GM19467 (cell line): ENCODE data around the gene BAG3.
"Not testable (repeated sequence)": the region's sequence is repeated elsewhere in the genome, so short reads cannot be mapped to it uniquely, and the experiment has no call there.

Experiments used
- ATAC-seq: cut with Tn5 transposase; IDR thresholded peaks from one replicate; pipeline ENCODE4 v1.9.1; 2021; ENCODE audit warnings: mild to moderate bottlenecking, moderate library complexity; ENCODE audit not compliant: unreplicated experiment

The BAG3 gene

DNA sequence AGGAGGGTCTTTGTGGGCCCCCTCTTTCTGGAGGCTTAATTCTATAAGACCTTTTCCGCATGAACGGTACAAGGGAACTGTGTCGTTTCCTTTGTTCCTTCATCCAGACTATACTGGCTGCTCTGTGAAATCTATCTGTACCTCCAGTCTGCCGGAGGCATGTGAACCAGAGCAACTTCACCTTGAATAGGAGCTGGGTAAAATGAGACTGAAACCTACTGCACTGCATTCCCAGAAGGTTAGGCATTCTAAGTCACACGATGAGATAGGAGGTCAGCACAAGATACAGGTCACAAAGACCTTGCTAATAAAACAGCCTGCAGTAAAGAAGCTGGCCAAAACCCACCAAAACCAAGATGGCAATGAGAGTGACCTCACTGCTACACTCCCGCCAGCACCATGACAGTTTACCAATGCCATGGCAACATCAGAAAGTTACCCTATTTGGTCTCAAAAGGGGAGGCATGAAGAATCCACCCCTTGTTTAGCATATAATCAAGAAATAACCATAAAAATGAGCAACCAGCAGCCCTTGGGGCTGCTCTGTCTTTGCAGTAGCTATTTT, 37.9 kb downstream of the BAG3 start:
- ATAC-seq: no peak

DNA sequence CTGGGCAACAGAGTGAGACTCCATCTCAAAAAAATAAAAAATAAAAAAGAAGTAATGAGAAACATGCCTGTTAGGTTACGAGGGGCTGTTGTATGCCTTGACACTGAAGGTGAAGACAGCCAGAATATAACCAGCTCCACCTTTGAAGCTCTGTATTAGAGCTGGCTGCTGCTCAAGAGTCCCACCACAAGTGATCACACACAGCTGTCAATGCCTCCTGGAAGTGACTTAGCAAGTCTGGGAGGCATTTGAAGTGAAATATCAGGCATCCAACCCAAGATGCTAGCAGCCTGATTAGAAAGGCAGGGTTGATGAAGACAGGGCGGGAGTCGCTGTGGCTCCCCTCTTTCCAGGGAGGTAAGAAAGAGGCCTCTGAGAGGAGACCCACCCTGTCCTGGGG, 40.5 kb downstream of the BAG3 start:
- no peak for ATAC-seq

DNA sequence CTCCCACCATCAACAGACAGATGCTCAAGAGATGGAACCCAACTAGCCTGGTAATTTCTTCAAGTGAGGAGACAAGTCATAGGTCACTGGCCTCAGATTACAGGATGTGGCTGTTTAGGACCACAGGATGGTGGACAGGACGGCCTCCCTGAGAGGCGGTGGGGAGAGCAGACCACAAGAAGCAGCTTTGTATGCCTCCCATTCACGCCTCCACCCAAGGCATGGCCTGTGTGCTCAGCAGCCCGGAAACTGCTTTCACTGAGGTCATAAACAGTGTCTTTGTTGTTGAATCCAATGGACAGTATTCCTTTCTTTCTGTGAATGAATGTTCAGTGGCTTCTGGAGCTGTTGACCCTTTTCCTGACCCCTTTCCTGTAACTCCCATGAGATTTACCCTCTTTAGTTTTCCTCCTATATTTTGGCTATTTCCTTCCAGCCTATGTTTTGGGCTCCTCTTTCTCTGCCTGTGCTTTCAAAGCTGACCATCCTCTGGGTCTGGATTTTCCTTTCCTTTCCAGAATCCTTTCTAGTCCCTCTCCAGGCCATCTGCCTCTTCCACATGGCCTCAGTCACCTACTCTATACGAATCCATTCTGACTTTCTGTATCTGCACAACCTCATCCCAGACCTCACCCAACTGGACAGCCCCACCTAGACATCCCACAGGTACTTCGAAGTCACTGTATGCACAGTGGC, 42.2 kb downstream of the BAG3 start:
- ATAC-seq: peak; percentile 81

DNA sequence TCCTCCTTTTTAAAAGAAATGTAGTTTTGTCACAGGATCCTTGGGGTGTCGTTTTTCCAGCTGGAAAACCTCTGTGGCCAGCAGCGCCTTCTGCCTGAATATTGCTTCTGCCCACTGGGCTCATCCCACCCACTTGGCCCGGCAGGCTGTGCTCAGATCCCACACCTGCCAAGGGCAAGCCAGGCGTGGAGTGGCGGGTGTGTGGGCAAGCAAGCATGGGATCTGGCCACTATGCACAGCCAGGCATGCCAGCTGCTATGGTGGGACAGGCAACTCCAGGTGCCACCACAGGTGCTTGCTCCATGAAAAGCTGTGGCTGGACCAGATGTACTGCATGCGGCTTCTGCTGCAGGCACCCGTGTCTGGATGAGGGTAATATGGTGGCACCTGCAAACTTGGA, 43.4 kb downstream of the BAG3 start:
- no peak for ATAC-seq

DNA sequence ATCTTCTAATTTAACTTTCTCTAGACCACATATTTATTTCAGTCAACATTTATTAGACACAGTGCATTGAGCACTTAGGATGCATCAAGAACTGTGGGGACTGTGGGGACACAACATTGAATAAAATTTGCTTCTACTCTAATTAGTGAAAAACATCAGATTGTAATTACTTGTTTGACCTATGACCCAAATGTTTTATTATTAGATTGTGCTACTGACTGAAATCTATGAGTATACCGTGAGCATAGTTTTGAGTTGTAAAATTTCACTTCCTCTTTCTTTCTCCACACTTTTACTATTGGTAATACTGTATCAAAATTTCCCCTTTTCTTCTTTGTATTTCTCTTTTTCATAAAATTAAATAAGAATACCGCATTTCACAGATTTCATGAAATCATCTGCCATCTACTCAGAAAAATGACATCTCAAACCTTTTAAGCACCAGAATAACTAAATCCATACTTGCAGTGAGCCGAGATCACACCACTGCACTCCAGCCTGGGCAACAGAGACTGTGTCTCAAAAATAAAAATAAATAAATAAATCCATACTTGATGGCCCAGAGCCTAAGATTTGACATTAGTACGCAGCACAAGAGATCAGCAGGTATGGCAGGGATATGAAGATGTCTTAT, 49.3 kb downstream of the BAG3 start:
- no peak for ATAC-seq

DNA sequence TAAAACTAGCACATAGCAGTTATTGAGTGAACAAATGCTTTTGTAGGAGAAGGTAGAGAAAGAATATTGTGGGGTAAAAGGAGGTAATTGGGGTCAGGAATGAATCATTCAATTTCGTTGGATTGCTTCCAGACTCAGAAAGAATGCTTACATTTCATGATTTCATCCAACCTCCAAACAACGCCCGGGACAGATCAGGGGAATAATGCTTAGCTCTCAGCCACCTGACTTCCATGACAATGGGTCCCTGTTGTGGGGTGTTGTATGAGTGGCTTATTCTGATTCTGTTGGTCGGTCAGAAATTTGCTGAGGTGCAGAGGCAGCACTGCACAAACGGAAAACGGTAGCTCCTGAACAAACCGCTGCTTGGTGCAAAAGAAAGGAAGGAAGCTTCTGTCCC, 50.7 kb downstream of the BAG3 start:
- no peak for ATAC-seq

DNA sequence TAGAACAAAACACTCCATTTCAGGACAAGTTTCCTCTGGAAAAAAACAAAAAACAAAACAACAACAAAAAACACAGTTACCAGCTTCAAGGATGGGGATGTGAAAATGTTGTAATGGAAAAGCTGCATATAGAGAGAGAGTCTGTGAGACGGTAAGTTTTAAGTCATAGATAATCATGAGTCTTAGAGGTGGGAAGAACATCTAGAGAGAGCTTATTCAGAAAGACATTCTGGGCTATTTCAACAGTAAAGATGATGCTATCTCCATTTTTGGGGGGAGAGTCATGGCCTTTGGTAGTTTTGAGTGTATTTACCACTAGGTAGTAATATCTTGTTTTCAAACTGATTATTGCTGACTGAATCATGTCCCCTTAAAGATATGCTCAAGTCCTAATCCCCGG, 51.4 kb downstream of the BAG3 start:
- ATAC-seq: no peak

DNA sequence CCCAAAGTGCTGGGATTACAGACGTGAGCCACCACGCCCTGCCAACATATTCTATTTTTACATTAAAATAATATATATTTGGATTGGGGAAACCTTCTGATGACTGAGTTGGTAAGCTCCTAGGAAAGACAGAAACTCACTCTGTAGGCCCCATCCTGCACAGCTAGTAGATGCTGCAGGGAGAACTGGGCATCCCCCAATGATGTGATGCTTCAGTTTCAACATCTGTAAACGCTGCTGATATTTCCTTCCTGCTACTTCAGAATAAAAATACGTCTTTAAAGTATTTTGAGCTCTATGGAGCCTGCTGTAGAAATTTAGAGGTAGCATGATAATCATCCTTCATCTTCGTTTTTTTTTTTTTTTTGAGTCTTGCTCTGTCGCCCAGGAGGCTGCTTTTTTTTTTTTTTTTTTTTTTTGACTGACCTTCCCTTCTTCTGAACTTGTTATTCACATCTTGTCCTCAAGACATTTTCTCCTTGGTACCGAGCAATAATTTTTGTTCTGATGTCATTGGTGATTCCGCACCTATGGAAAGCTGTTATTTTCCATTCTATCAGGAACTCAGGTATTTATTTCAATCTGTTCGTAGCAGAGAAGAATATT, 52.8 kb downstream of the BAG3 start:
- ATAC-seq: no peak

DNA sequence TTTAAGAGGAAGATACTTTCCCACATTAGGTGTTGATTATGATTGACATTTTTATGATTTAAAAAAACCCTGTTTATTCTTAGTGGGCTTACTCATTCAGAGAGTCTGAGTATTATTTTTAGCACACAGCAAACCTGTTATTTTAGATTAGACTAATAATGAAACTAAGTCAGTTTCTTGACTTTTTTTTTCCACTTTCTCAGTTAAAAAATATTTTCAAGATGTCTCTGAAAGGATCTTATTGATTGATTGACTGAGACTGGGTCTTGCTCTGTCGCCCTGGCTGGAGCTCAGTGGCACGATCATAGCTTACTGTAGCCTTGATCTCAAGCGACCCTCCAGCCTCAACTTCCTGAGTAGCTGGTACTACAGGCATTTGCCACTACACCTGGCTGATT, 54.3 kb downstream of the BAG3 start:
- peak; percentile 47 for ATAC-seq

DNA sequence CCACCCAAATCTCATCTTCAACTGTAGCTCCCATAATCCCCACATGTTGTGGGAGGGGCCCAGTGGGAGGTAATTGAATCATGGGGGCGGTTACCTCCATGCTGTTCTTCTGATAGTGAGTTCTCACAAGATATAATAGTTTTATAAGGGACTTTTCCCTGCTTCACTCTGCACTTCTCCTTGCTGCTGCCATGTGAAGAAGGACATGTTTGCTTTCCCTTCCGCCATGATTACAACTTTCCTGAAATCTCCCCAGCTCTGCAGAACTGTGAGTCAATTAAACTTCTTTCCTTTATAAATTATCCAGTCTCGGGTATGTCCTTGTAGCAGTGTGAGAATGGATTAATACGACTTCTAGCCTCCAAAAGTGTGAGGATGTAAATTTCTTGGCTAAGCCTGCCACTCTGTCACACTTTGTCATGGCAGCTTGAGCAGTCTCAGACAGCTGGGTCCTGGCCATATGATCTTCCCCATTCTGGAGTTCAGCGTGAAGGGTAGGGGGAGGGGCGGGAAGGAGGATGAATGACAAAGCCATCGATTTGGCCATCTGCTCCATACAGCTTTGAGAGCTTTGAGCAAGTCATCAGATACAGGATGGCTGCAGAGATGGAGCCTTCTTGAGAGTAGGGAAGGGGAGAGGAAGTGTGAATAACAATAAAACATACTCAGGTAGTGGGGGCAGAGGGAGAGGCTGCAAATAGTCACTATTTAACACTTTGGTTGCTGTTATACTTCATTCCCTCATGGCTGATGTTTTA, 55.5 kb downstream of the BAG3 start:
- ATAC-seq: no peak

DNA sequence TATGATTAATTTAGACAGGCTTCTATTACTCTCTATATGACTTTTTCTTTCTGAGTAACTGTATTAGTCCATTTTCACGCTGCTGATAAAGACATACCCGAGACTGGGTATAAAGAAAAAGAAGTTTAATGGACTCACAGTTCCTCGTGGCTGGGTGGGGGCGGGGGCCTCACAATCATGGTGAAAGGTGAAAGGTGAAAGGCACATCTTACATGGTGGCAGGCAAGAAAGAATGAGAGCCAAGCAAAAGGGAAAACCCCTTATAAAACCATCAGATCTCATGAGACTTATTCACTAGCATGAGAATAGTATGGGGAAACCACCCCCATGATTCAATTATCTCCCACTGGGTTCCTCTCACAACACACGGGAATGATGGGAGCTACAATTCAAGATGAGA, 56.2 kb downstream of the BAG3 start:
- ATAC-seq: not testable (repeated sequence)

DNA sequence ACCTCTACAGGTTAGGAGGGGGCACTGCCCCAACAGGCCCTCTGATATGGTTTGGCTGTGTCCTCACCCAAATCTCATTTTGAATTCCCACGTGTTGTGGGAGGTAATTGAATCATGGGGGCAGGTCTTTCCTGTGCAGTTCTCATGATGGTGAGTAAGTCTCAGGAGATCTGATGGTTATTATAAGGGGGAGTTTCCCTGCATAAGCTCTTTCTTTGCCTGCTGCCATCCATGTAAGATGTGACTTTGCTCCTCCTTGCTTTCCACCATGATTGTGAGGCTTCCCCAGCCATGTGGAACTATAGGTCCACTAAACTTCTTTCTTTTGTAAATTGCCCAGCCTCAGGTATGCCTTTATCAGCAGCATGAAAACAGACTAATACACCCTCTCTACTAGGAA, 59.8 kb downstream of the BAG3 start:
- ATAC-seq: not testable (repeated sequence)

DNA sequence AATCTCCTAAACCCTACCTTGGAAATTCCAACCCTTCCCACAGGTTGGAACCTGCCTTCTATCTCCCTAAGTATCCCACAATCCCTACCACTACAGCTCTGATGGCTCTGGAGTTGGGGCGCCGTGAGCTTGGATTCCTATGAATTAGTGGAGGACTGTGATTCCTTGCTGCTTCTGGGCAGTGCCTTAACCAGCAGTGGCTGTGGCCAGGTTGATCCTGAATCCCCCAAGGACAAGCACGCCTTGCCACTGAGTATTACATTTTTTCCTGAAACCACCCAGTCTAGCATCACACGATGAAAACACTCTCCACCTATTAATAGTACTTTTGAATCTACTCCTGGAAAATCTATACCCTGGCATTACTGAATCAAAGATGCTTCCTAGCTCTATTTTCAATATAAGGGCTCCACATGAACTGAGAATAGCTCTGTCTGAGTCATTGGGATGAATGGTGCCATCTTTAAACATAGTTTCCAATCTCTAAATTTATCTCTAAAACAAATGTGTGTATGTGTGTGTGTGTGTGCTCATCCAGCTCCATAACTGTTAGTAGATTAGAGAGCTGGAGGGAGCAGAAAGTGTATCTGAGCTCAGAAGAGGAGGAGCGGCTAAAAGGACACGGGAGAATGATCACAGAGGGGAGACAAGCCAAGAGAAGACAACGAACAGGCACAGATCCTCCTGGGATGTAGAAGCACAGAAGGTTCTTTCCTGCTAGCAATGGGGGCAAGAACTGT, 62.7 kb downstream of the BAG3 start:
- ATAC-seq: no peak

DNA sequence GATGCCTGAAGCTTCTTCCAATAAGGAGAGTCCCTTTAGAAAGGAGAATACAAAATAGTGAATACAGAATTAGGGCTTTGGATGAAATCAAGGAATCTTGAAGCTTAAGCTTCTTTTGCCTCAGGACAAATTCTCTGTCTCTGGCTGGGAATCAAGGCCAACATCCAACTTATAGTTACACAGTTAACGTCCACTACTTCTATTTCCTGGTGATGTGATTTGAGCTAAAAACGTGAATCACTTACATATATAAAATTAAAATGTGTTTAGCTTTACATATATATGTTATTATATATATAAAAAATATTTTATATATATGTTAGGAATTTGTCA, 63.3 kb downstream of the BAG3 start:
- no peak for ATAC-seq

DNA sequence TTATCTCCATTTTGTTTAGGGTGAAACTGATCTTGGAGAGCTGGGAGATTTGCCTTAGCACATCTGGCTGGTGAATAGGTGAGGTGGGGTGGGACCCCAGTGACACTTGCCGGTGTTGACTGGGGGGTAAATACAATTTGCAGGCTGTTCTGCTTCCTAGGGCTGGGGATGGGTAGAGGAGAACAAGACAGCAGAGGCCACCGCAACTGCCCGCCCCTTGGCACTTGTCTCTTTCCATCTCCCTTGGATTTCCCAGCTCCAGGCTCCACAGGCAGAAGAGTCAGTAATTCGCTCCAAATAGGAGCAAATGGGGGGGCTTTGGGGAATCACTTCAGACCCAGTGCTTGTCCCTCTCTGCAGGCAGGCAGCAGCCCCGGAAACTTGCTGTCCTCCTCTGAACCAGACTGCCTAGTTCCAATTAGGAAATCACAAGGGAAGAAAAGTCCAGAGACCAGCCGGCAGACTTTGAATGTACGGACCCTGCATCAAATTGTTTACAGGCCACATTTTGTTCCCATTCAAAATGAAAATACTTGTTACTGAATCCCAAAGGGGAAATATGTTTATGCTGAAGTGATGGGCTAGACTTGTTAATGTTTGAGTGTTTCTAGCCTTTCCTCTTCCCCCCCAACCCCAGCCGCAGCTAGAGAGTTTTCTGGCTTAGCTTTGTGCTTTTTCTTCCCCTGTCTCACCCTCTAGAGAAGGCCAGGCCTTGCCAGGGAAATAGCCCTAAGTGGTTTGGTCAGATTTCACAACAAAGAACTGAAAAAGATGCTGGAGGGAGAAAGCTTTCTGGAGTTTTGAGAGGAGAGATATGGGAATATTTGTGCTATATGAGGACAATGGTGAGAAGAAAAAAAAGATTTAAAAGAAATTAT, 64.7 kb downstream of the BAG3 start:
- no peak for ATAC-seq

DNA sequence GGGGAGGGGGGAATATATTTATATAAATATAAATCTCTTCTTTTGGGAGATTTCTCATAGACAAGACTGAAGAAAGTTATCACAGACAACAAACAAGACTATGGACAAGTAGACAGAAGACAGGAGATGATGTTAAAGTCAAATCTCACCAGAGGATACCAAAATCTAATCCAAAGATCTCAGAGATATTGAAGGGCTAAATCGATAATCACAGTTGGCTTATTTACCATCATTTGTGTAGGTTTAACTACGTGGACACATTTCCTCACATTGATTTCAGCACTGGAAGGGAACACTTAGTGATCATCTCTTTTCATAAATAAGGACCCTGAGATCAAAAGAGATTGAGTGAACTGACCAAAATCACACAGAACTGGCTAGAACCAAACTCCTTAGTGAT, 72.0 kb downstream of the BAG3 start:
- no peak for ATAC-seq

DNA sequence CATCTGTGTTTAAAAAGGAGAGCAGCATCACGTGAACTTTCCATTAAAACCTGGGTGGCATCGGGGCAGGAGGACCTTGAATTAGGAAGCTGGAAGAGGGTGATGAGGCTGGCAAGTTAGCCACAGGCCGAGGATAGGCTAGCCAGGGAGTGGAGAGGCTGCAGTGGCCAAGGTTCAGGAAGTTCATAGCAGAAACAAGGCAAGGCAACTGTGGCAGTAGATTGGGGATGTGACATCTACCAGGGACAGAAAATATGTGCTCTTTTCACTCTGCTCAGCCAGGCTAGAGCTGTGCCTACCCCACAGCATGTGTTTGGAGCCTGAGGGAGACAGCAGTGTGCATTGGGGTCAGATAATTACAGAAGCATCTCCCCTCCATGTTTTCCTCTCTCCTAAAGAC, 72.4 kb downstream of the BAG3 start:
- no peak for ATAC-seq

DNA sequence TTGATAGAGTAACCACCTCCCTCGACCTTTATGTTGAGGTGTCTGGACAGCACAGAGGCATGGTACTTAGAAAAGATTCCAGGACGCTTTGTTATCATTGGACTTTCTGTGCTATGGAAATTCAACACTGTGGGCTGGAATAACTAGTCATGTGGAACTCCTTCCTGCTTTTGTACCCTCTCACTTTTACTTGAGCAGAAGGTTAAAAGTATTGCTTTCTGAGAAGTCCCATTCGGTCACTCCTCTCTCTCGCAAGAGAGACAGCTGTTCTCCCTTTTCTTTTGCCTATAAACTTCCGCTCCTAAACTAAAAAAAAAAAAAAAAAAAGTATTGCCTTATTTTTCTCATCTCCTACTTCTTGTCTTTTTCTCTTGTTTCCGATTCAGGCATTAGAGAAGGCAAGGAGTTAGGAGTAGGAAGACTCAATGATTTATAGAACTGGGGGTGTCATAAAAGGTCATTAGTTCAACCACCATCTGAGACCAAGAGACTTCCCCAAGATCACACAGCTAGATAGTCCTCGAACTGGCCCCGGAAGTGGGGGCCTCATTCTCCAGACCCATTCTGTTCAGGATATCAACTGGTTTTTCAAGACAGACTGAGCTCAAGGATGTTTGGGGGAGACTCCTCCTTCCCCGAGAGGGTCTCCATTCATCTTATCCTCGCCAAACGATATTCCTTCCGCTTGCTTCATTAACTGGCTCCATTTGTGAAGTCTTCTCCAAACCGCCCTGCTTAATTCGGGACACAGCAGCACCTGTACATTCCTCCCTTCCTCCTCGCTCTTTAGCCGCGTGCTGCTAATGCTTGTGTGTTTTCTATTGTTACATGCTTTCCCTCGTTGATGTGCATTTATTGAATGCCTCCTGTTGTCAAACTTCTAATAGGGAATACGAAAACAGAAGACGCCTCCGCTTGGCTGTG, 73.7 kb downstream of the BAG3 start:
- ATAC-seq: no peak

DNA sequence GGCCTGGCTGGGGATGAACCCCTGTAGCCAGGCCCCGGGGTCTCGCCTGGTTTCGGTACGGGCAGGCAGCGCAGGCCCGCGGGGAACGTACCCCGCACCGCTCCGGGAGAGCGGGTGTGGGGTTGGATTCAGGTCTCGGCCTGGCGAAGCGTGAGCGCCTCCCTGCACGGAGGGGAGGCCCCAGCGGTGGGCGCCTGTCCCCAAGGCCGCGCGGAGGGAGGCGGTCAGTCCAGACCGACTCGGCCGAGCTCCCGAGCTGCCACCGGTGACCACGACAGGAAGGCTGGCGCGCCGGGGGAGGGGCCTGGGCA, 74.3 kb downstream of the BAG3 start:
- no peak for ATAC-seq
